ENCODE measurements around the gene LIN28B. TPM values are rescaled to one million over a fixed set of nuclear protein-coding genes. Genes with fewer than 3 reads are reported as not detected.

LIN28B gene
- total and polyA plus RNA-seq, 5 donors, result not detected

DNA sequence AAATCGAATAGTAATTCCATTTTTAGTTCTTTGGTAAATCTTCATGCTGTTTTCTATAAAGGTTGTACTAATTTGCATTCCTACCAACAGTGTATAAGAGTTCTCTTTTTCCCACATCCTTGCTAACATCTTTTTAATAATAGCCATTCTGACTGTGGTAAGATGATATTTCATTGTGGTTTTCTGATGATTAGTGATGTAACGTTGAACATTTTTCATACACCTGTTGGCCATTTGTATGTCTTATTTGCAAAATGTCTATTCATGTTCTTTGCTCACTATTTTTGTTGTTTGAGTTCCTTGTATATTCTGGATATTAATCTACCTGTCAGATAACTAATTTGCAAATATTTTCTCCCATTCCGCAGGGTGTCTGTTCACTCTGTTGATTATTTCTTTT lies 64.5 kb downstream of the LIN28B start:
- Histone ChIP-seq H3K27ac (ENCODE audit: low read length) (no peak overlapping the region), H3K9me3 (ENCODE audit: control insufficient read depth, low read length) (no peaks in the 10 kb centered on the region), H3K4me1 (ENCODE audit: control insufficient read depth, insufficient read depth, low read length) (no peaks in the 10 kb centered on the region), H3K4me3 (ENCODE audit: low read length) (no peak overlapping the region), H3K27me3 (ENCODE audit: control insufficient read depth, insufficient read depth) (no peaks in the 10 kb centered on the region)
- DNase-seq (no peak), ATAC-seq (no peak)
- 88% methylated on average over 3 of the region's 3 CpGs for WGBS
- intact Hi-C loops (cut with DNase I), result no loop called here

DNA sequence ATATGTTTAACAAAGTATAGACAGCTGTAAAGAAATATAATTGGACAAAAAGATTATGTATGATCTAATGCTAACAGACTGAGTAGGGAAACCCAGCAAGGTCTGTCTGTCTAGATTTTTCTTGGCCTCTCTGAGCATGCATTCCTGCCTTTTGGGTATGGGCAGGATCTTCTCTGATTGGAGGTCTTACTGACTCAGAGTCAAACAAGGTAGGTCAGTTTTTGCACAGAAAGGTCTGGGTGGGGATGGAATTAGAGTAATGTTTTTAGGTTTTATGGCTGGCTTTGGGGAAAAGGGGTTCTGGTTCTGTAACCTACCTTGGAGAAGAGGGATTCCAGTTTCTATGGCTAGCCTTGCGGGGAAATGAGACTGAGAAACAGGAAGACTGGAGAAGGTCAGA lies 65.5 kb downstream of the LIN28B start:
- no peaks in the 10 kb centered on the region for H3K27me3 ChIP-seq (ENCODE audit: control insufficient read depth, insufficient read depth)
- intact Hi-C loops (cut with DNase I), result no loop called here
- no peaks in the 10 kb centered on the region for H3K9me3 ChIP-seq (ENCODE audit: control insufficient read depth, low read length)
- H3K4me1 ChIP-seq (ENCODE audit: control insufficient read depth, insufficient read depth, low read length), result no peaks in the 10 kb centered on the region
- no peak overlapping the region for H3K27ac ChIP-seq (ENCODE audit: low read length)
- no peak overlapping the region for H3K4me3 ChIP-seq (ENCODE audit: low read length)
- no peak for DNase-seq
- WGBS, result 95% methylated on average over 1 of the region's 1 CpG
- no peak for ATAC-seq

- ATAC-seq (no peak), DNase-seq (no peak)
- Histone ChIP-seq H3K4me1 (ENCODE audit: control insufficient read depth, insufficient read depth, low read length) (no peaks in the 10 kb centered on the region), H3K9me3 (ENCODE audit: control insufficient read depth, low read length) (no peaks in the 10 kb centered on the region), H3K27ac (ENCODE audit: low read length) (no peak overlapping the region), H3K4me3 (ENCODE audit: low read length) (no peak overlapping the region), H3K27me3 (ENCODE audit: control insufficient read depth, insufficient read depth) (no peaks in the 10 kb centered on the region)
- WGBS, result 46% methylated on average over 3 of the region's 3 CpGs
- intact Hi-C loops (cut with DNase I), result no loop called here
Observed at GRCh38 chr6:105024803-105025202, 67.9 kb downstream of the LIN28B start.

DNA sequence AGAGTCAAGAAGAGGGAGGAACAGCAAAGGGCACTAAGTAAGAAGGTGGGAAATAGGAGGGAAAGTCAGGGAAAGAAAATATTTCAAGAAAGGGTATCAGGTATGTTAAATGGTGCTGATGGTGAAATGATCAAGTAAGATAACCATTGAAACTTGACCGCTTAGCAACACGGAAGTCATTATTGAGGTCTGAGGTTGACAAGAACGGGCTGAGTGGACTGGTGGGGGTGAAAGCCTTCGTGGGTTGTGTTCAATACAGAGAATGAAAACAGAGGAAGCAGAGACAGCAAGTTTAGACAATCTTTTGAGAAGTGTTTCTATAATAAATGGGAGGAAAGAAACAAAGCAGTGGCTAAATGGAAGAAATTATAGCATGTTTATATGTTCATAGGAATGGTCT lies 72.0 kb downstream of the LIN28B start:
- Histone ChIP-seq H3K27ac (ENCODE audit: low read length) (no peak overlapping the region), H3K27me3 (ENCODE audit: control insufficient read depth, insufficient read depth) (no peaks in the 10 kb centered on the region), H3K4me1 (ENCODE audit: control insufficient read depth, insufficient read depth, low read length) (no peaks in the 10 kb centered on the region), H3K4me3 (ENCODE audit: low read length) (no peak overlapping the region), H3K9me3 (ENCODE audit: control insufficient read depth, low read length) (no peaks in the 10 kb centered on the region)
- DNase-seq, result no peak
- intact Hi-C loops (cut with DNase I), result no loop called here
- no peak for ATAC-seq
- 90% methylated on average over 4 of the region's 4 CpGs for WGBS

DNA sequence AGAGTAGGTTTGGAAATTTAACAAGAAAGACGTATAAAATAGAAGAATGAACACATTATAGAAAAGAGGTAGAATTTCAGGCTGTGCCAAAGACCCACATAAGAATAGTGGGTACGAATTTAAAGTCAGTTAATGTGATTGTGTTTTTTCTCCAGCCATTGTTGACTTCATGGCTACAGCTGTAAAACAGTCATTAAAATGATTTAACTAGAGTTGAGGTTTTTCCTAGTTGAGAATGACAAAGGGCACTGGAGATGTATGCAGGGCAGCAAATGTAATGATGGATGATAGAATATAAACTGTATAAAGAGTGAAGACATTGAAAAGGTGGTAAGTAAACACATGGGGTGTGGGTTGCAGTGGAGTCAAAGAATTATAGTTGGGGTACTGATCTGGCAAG lies 72.7 kb downstream of the LIN28B start:
- Histone ChIP-seq H3K27me3 (ENCODE audit: control insufficient read depth, insufficient read depth) (no peaks in the 10 kb centered on the region), H3K27ac (ENCODE audit: low read length) (no peak overlapping the region), H3K4me1 (ENCODE audit: control insufficient read depth, insufficient read depth, low read length) (no peaks in the 10 kb centered on the region), H3K4me3 (ENCODE audit: low read length) (no peak overlapping the region), H3K9me3 (ENCODE audit: control insufficient read depth, low read length) (no peaks in the 10 kb centered on the region)
- WGBS, result 80% methylated on average over 2 of the region's 2 CpGs
- ATAC-seq (no peak), DNase-seq (no peak)
- intact Hi-C loops (cut with DNase I), result no loop called here

DNA sequence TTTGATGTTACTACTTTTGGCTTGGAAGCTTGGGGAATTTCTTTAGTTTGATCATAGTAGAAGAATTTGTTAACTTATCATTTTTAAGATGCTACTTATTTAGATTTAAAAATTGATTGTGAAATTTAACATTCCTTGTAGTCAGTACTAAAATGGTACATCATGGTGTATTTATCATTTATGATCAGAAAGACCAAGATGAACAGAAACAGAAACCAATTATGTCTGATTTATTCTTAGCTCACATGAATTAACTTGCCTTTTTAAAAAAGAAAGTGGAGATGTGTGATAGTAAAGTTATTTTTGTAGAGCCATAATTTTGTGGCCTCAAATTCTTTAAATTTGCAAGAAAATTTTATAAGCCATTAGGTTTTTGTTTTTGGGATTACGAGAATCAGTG lies 77.6 kb downstream of the LIN28B start:
- intact Hi-C loops (cut with DNase I), result no loop called here
- no peak overlapping the region for H3K27ac ChIP-seq (ENCODE audit: low read length)
- no peaks in the 10 kb centered on the region for H3K9me3 ChIP-seq (ENCODE audit: control insufficient read depth, low read length)
- 92% methylated on average over 1 of the region's 1 CpG for WGBS
- H3K27me3 ChIP-seq (ENCODE audit: control insufficient read depth, insufficient read depth), result no peaks in the 10 kb centered on the region
- DNase-seq, result no peak
- H3K4me3 ChIP-seq (ENCODE audit: low read length), result no peak overlapping the region
- no peaks in the 10 kb centered on the region for H3K4me1 ChIP-seq (ENCODE audit: control insufficient read depth, insufficient read depth, low read length)
- ATAC-seq, result no peak

DNA sequence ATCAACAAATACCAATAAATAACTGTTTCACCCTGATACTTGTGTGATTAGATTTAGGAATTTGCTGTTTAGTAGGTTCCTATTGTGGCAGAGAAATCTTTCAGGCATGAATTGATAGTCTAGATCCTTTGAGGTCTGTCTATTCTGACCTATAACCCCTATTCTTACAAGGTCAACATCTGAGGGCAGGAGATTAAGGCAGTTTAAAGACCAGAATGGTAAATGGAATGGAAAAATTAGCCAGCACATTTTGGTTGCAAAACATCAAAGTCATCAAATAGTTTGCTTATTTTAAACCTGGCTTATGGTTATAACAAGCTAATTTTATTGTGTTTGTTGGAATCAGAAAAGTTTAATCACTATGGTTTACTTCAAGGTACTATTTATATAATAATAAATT lies 78.4 kb downstream of the LIN28B start:
- Histone ChIP-seq H3K9me3 (ENCODE audit: control insufficient read depth, low read length) (no peaks in the 10 kb centered on the region), H3K27me3 (ENCODE audit: control insufficient read depth, insufficient read depth) (no peaks in the 10 kb centered on the region), H3K4me1 (ENCODE audit: control insufficient read depth, insufficient read depth, low read length) (no peaks in the 10 kb centered on the region), H3K4me3 (ENCODE audit: low read length) (no peak overlapping the region), H3K27ac (ENCODE audit: low read length) (no peak overlapping the region)
- DNase-seq (no peak), ATAC-seq (no peak)
- intact Hi-C loops (cut with DNase I), result no loop called here

DNA sequence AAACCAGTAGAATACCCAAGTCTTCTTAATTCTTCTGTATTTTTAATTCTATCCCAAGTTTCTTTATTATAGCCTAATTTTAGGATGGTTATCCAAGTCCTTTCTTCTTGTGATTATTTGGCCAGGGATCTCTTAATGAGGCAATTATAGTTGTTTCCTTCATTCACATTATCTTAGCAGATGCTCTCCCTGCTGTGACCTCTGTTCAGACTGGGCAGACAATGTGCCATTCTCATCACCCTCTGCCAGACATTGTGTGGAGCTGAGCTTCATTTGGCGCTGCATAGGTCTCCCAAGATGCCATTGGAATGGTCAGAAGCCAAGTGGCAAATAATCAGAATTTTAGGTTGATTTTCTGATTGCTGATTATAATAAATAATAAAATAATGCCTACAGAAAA lies 79.4 kb downstream of the LIN28B start:
- intact Hi-C loops (cut with DNase I), result no loop called here
- DNase-seq, result no peak
- ATAC-seq, result no peak
- no peaks in the 10 kb centered on the region for H3K4me1 ChIP-seq (ENCODE audit: control insufficient read depth, insufficient read depth, low read length)
- H3K9me3 ChIP-seq (ENCODE audit: control insufficient read depth, low read length), result no peaks in the 10 kb centered on the region
- H3K4me3 ChIP-seq (ENCODE audit: low read length), result no peak overlapping the region
- WGBS, result 77% methylated on average over 1 of the region's 1 CpG
- H3K27me3 ChIP-seq (ENCODE audit: control insufficient read depth, insufficient read depth), result no peaks in the 10 kb centered on the region
- H3K27ac ChIP-seq (ENCODE audit: low read length), result no peak overlapping the region

- Histone ChIP-seq H3K4me1 (ENCODE audit: control insufficient read depth, insufficient read depth, low read length) (no peaks in the 10 kb centered on the region), H3K27ac (ENCODE audit: low read length) (no peak overlapping the region), H3K27me3 (ENCODE audit: control insufficient read depth, insufficient read depth) (no peaks in the 10 kb centered on the region), H3K9me3 (ENCODE audit: control insufficient read depth, low read length) (no peaks in the 10 kb centered on the region), H3K4me3 (ENCODE audit: low read length) (no peak overlapping the region)
- WGBS, result 52% methylated on average over 2 of the region's 2 CpGs
- DNase-seq (peak in 1 of 3 donors; percentile 37), ATAC-seq (peak; percentile 24 to 25)
- intact Hi-C loops (cut with DNase I), result no loop called here
Observed at GRCh38 chr6:105038259-105038658, 81.4 kb downstream of the LIN28B start.

GRCh38 chr6:105041880-105042279 lies 85.0 kb downstream of the LIN28B start:
- DNase-seq, result no peak
- Histone ChIP-seq H3K4me1 (ENCODE audit: control insufficient read depth, insufficient read depth, low read length) (no peaks in the 10 kb centered on the region), H3K4me3 (ENCODE audit: low read length) (no peak overlapping the region), H3K27me3 (ENCODE audit: control insufficient read depth, insufficient read depth) (no peaks in the 10 kb centered on the region), H3K27ac (ENCODE audit: low read length) (no peak overlapping the region), H3K9me3 (ENCODE audit: control insufficient read depth, low read length) (no peaks in the 10 kb centered on the region)
- 87% methylated on average over 2 of the region's 2 CpGs for WGBS
- no peak for ATAC-seq
- intact Hi-C loops (cut with DNase I), result no loop called here

DNA sequence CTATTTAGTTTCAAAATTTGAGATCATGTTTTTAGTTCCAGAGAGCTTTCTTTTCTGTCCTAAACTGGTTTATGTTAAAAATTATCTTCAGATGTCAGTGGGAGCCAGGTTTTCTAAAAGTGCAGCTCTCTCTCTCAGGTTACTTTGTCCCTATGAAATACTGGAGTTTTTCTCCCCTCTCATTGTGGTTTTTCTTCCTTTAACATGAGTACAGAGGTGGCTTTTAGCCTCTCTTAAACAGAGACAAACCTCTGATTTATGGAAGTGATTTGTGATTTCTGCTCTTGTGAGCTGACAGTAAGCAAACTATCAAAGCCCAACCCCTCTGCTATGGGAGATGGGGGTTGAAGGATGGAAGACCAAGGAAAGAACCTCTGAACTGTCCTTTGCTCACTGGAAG lies 85.7 kb downstream of the LIN28B start:
- Histone ChIP-seq H3K4me3 (ENCODE audit: low read length) (no peak overlapping the region), H3K27ac (ENCODE audit: low read length) (no peak overlapping the region), H3K27me3 (ENCODE audit: control insufficient read depth, insufficient read depth) (no peaks in the 10 kb centered on the region), H3K4me1 (ENCODE audit: control insufficient read depth, insufficient read depth, low read length) (no peaks in the 10 kb centered on the region), H3K9me3 (ENCODE audit: control insufficient read depth, low read length) (no peaks in the 10 kb centered on the region)
- ATAC-seq (no peak), DNase-seq (no peak)
- intact Hi-C loops (cut with DNase I), result no loop called here

DNA sequence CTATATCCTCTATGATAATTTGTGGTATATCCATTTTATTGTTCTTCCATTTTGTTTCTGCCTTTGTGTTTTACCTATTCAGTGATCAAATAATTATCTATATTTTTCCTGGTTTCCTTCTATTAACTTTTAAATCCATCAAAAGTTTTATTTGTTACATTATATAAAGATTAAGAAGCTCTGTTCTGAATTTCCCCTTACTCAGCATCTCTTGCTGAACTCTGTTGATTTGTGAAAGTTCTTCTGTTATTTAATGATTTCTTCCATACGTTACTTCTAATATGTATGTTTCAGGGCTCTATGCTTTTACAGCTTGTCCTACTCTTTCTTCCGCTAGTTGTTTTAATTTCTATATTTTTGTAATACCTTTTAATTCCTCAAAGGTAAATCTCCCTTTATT lies 87.1 kb downstream of the LIN28B start:
- H3K27ac ChIP-seq (ENCODE audit: low read length), result no peak overlapping the region
- no peaks in the 10 kb centered on the region for H3K27me3 ChIP-seq (ENCODE audit: control insufficient read depth, insufficient read depth)
- no peak overlapping the region for H3K4me3 ChIP-seq (ENCODE audit: low read length)
- ATAC-seq (no peak), DNase-seq (no peak)
- WGBS, result 93% methylated on average over 2 of the region's 2 CpGs
- intact Hi-C loops (cut with DNase I), result no loop called here
- no peaks in the 10 kb centered on the region for H3K4me1 ChIP-seq (ENCODE audit: control insufficient read depth, insufficient read depth, low read length)
- H3K9me3 ChIP-seq (ENCODE audit: control insufficient read depth, low read length), result no peaks in the 10 kb centered on the region
